IMR-90 (cell line): Measurements from ENCODE around the gene LTF. TPM values are rescaled to one million over a fixed set of nuclear protein-coding genes. Genes with fewer than 3 reads are reported as not detected.
"Not testable (repeated sequence)": the region's sequence is repeated elsewhere in the genome, so short reads cannot be mapped to it uniquely, and the experiment has no call there.

Source experiments
- ATAC-seq: fragments of 200-7000 bp; cut with Tn5 transposase; 2 replicates; pipeline ENCODE4 v1.9.1; 2020; ENCODE audit warnings: low read depth, mild to moderate bottlenecking, moderate library complexity
- BruUV-seq: library from RNA; stranded (reverse); fragments of 400-500 nt; replicated peaks from 2 replicates; lab custom pipeline; 2021; lab: Mats Ljungman, UMichigan
- CTCF ChIA-PET: fragments of 300-600 bp; formaldehyde crosslinking; extraction: SDS; loops from one replicate; lab custom pipeline; 2021; ENCODE audit warnings: antibody characterized with exemption; lab: Yijun Ruan, JAX
- POLR2A ChIA-PET: fragments of 300-600 bp; sonication (Branson Sonifier 250); formaldehyde crosslinking; loops from one replicate; lab custom pipeline; 2022; ENCODE audit warnings: antibody characterized with exemption; ENCODE audit not compliant: unreplicated experiment; lab: Charles Lee
- DNase-seq: peaks from one replicate; pipeline ENCODE4 v3.0.0; 2013
- H2AFZ ChIP-seq: replicated peaks from 2 replicates; pipeline ENCODE3; 2013; ENCODE audit warnings: low read length, mild to moderate bottlenecking; ENCODE audit not compliant: poor library complexity
- H2AK5ac ChIP-seq: 2 replicates; pipeline ENCODE4 v1.6.1; 2013; ENCODE audit warnings: low read depth, low read length, inconsistent platforms
- H2AK9ac ChIP-seq: replicated peaks from 2 replicates; pipeline ENCODE3; 2013; ENCODE audit warnings: mild to moderate bottlenecking, low read depth, low read length, moderate library complexity; ENCODE audit not compliant: poor library complexity
- H2BK120ac ChIP-seq: 2 replicates; pipeline ENCODE4 v1.6.1; 2013; ENCODE audit warnings: low read depth, low read length, inconsistent platforms
- H2BK15ac ChIP-seq: 3 replicates; pipeline ENCODE4 v1.6.1; 2013; ENCODE audit warnings: low read depth, low read length, inconsistent platforms
- H2BK20ac ChIP-seq: 2 replicates; pipeline ENCODE4 v1.6.1; 2013; ENCODE audit warnings: low read depth, mild to moderate bottlenecking, inconsistent platforms, low read length, moderate library complexity
- H2BK5ac ChIP-seq: 2 replicates; pipeline ENCODE4 v1.6.1; 2013; ENCODE audit warnings: mild to moderate bottlenecking, low read depth, low read length, inconsistent platforms; ENCODE audit not compliant: poor library complexity, severe bottlenecking
- H3K14ac ChIP-seq: replicated peaks from 2 replicates; pipeline ENCODE4 v1.6.1; 2013; ENCODE audit warnings: low read depth, low read length, inconsistent platforms
- H3K18ac ChIP-seq: 2 replicates; pipeline ENCODE4 v1.6.1; 2013; ENCODE audit warnings: low read depth, low read length, control low read depth
- H3K23ac ChIP-seq: 2 replicates; pipeline ENCODE4 v1.6.1; 2013; ENCODE audit warnings: low read depth, low read length, inconsistent platforms
- H3K27ac ChIP-seq: 2 replicates; pipeline ENCODE4 v1.5.1; 2013; ENCODE audit warnings: mild to moderate bottlenecking, control low read depth, low read length; ENCODE audit not compliant: insufficient read depth
- H3K27me3 ChIP-seq: 2 replicates; pipeline ENCODE4 v1.6.1; 2013; ENCODE audit warnings: low read length; ENCODE audit not compliant: control insufficient read depth, insufficient read depth
- H3K36me3 ChIP-seq: 2 replicates; pipeline ENCODE4 v1.6.1; 2013; ENCODE audit warnings: low read length, mixed read lengths; ENCODE audit not compliant: control insufficient read depth, insufficient read depth
- H3K4ac ChIP-seq: 2 replicates; pipeline ENCODE4 v1.6.1; 2013; ENCODE audit warnings: low read depth, low read length, inconsistent platforms
- H3K4me1 ChIP-seq: 2 replicates; pipeline ENCODE4 v1.6.1; 2013; ENCODE audit warnings: low read length, mixed read lengths; ENCODE audit not compliant: control insufficient read depth, insufficient read depth
- H3K4me2 ChIP-seq: 2 replicates; pipeline ENCODE4 v1.6.1; 2013; ENCODE audit warnings: low read depth, mild to moderate bottlenecking, control low read depth, low read length, moderate library complexity
- H3K4me3 ChIP-seq: 2 replicates; pipeline ENCODE4 v1.5.1; 2013; ENCODE audit warnings: low read depth, mild to moderate bottlenecking, control low read depth, low read length, moderate library complexity; ENCODE audit not compliant: insufficient read depth
- H3K56ac ChIP-seq: 2 replicates; pipeline ENCODE4 v1.6.1; 2013; ENCODE audit warnings: low read length, inconsistent platforms; ENCODE audit not compliant: insufficient read depth; ENCODE audit errors: extremely low read depth
- H3K79me1 ChIP-seq, 2 experiments: 2 replicates each; pipeline ENCODE4 v1.6.1; 2013; ENCODE audit warnings: low read length in 2 of 2, inconsistent platforms in 1 of 2, low read depth in 1 of 2
- H3K9ac ChIP-seq: 2 replicates; pipeline ENCODE4 v1.6.1; 2013; ENCODE audit warnings: low read depth, low read length, control low read depth
- H3K9me1 ChIP-seq: 2 replicates; pipeline ENCODE4 v1.6.1; 2013; ENCODE audit warnings: low read length, inconsistent platforms; ENCODE audit not compliant: insufficient read depth
- H3K9me3 ChIP-seq: 2 replicates; pipeline ENCODE4 v1.6.1; 2013; ENCODE audit warnings: low read length; ENCODE audit not compliant: control insufficient read depth, insufficient read depth
- H4K20me1 ChIP-seq: 2 replicates; pipeline ENCODE4 v1.6.1; 2013; ENCODE audit warnings: low read length, inconsistent platforms; ENCODE audit not compliant: insufficient read depth
- H4K5ac ChIP-seq: 2 replicates; pipeline ENCODE4 v1.6.1; 2013; ENCODE audit warnings: mild to moderate bottlenecking, low read depth, low read length, control low read depth
- H4K8ac ChIP-seq, 2 experiments: 2 replicates each; pipeline ENCODE4 v1.6.1; 2013; ENCODE audit warnings: low read depth in 2 of 2, low read length in 2 of 2, control low read depth in 1 of 2, inconsistent platforms in 1 of 2
- H4K91ac ChIP-seq: 2 replicates; pipeline ENCODE4 v1.6.1; 2013; ENCODE audit warnings: low read depth, low read length, inconsistent platforms; ENCODE audit not compliant: insufficient read depth
- BHLHE40 ChIP-seq: fragments of 150-350 bp; IDR thresholded peaks from 2 replicates; pipeline ENCODE4 v1.6.1; 2016; ENCODE audit warnings: mild to moderate bottlenecking, low read depth, low read length
- CEBPB ChIP-seq: IDR thresholded peaks from 2 replicates; pipeline ENCODE4 v1.6.1; 2012; ENCODE audit warnings: low read depth, low read length, improper control_type of control experiment
- CHD1 ChIP-seq: IDR thresholded peaks from 2 replicates; pipeline ENCODE4 v1.6.1; 2012; ENCODE audit warnings: low read depth, low read length, improper control_type of control experiment
- ELK1 ChIP-seq: fragments of 150-350 bp; IDR thresholded peaks from 2 replicates; pipeline ENCODE4 v1.6.1; 2016; ENCODE audit warnings: low read depth, mild to moderate bottlenecking, low read length, moderate library complexity, borderline replicate concordance
- FOS ChIP-seq: fragments of 150-350 bp; IDR thresholded peaks from 2 replicates; pipeline ENCODE4 v1.6.1; 2016; ENCODE audit warnings: low read depth, low read length
- MAFK ChIP-seq: IDR thresholded peaks from 2 replicates; pipeline ENCODE4 v1.6.1; 2012; ENCODE audit warnings: low read depth, low read length, improper control_type of control experiment
- MXI1 ChIP-seq: IDR thresholded peaks from 2 replicates; pipeline ENCODE4 v1.6.1; 2012; ENCODE audit warnings: low read depth, mild to moderate bottlenecking, low read length, moderate library complexity, borderline replicate concordance
- POLR2A ChIP-seq: IDR thresholded peaks from 2 replicates; pipeline ENCODE4 v1.6.1; 2012; ENCODE audit warnings: mild to moderate bottlenecking, low read depth, low read length
- RAD21 ChIP-seq: IDR thresholded peaks from 2 replicates; pipeline ENCODE4 v1.6.1; 2012; ENCODE audit warnings: low read length, improper control_type of control experiment
- RCOR1 ChIP-seq: IDR thresholded peaks from 2 replicates; pipeline ENCODE4 v1.6.1; 2012; ENCODE audit warnings: mild to moderate bottlenecking, low read length, improper control_type of control experiment; ENCODE audit not compliant: insufficient replicate concordance
- WGBS, 2 experiments: methylation state at CpG; one replicate each; pipeline versions ENCODE4 v1.1.5 to v1.1.7; 2013; ENCODE audit warnings: missing lambda C conversion rate in 2 of 2; ENCODE audit not compliant: insufficient read length in 1 of 2; ENCODE audit errors: extremely low coverage in 2 of 2; 5-methylcytosine and 5-hydroxymethylcytosine counted together
- dilution Hi-C: fragments of 300-500 bp; cut with HindIII; formaldehyde crosslinking; loops from one replicate; pipeline ENCODE4 v1.14.3; 2018; ENCODE audit warnings: low sequenced_read_pairs; ENCODE audit not compliant: unreplicated experiment
- in situ Hi-C: fragments of 300-500 bp; cut with MboI; formaldehyde crosslinking; loops from 3 replicates; pipeline ENCODE4 v1.14.3; 2019; ENCODE audit warnings: low sequenced_read_pairs, inconsistent platforms, mixed read lengths
- intact Hi-C: fragments of 100-400 bp; cut with micrococcal nuclease; formaldehyde crosslinking; loops from 2 replicates; pipeline ENCODE4 v1.10.0; 2022
- polyA plus RNA-seq, 3 experiments: library from polyadenylated mRNA; depleted of rRNA; stranded (reverse); fragments of >200 nt; gene quantifications; 2 replicates each; pipeline ENCODE4 v1.2.3, GENCODE V29; 2012; ENCODE audit warnings: low replicate concordance in 1 of 3
- total RNA-seq: library from RNA; depleted of rRNA; stranded (reverse); fragments of >200 nt; gene quantifications from 2 replicates; pipeline ENCODE4 v1.2.3, GENCODE V29; 2012

The LTF gene
- total and polyA plus RNA-seq, 2 of the 4 experiments (the other 2 are of a cell fraction) = not detected

GRCh38 chr3:46393011-46393410 lies 71.7 kb downstream of the LTF start:
- POLR2A ChIA-PET = no interaction called here
- Histone ChIP-seq H2BK5ac (no peak overlapping the region), H3K14ac (no peak overlapping the region), H3K36me3 (no peaks in the 10 kb centered on the region), H4K8ac (no peak overlapping the region), H3K9ac (no peak overlapping the region), H4K91ac (no peak overlapping the region), H3K79me1 (no peaks in the 10 kb centered on the region), H3K9me1 (no peaks in the 10 kb centered on the region), H2BK15ac (no peak overlapping the region), H4K20me1 (no peaks in the 10 kb centered on the region), H2BK20ac (no peak overlapping the region), H4K5ac (no peak overlapping the region), H3K23ac (no peak overlapping the region; the same call in 1 of the 2 replicates), H3K18ac (no peak overlapping the region), H2AK5ac (no peak overlapping the region), H3K4me1 (peaks cover 4% of the 10 kb centered on the region), H3K27me3 (peaks cover 11% of the 10 kb centered on the region), H3K4me2 (no peak overlapping the region), H3K56ac (no peak overlapping the region), H3K9me3 (peaks cover 2% of the 10 kb centered on the region; the same call in 1 of the 2 replicates), H2AK9ac (no peak overlapping the region), H2AFZ (no peak overlapping the region), H2BK120ac (no peak overlapping the region), H3K4me3 (no peak overlapping the region), H3K4ac (no peak overlapping the region), H3K27ac (no peak overlapping the region)
- CTCF ChIA-PET = no interaction called here
- dilution Hi-C loops (no loop called here), intact Hi-C loops (no loop called here), in situ Hi-C loops (no loop called here)
- no TSS peak for BruUV-seq
- no peak for TF ChIP-seq ELK1
- no peak for TF ChIP-seq CEBPB
- TF ChIP-seq CHD1 = no peak
- no peak for TF ChIP-seq RAD21
- no peak for TF ChIP-seq POLR2A
- no peak for TF ChIP-seq BHLHE40
- no peak for TF ChIP-seq RCOR1
- TF ChIP-seq MAFK = no peak
- no peak for TF ChIP-seq FOS
- TF ChIP-seq MXI1 = no peak
- ATAC-seq = no peak
- 33% methylated on average over 1 of the region's 2 CpGs; no CpG with 5 or more reads in 1 of the 2 experiments for WGBS, 2 experiments
- DNase-seq = no peak

DNA sequence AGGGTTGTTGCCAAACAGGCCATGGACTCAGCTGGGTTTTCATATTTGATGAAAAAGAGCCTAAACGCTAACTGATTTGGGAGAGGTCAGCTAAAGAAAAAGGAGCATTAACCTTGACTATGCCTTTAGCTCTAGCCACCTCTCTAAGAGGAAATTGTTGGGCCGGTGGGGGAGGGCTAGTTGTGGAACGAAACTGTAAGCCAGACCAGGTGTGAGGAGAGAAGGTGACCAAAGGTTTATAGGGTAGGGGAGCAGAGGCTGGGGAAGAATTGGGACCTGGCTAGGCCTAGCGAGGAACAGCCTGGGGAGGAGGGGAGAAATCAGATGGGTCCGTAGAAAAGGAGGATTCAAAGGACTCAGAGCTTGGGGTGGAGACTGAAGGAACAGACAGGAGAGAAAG lies 73.2 kb downstream of the LTF start:
- BruUV-seq, in situ Hi-C loops: not testable (repeated sequence)

More for the DNA sequence above, 73.2 kb downstream of the LTF start:
- H2BK5ac ChIP-seq, H4K5ac ChIP-seq, ATAC-seq, H2BK15ac ChIP-seq, H3K27ac ChIP-seq, H3K9me3 ChIP-seq, H2AK5ac ChIP-seq, intact Hi-C loops, H2BK120ac ChIP-seq, H4K20me1 ChIP-seq, H4K8ac ChIP-seq, dilution Hi-C loops, H3K56ac ChIP-seq, H3K4me1 ChIP-seq, H3K4me2 ChIP-seq, H3K4me3 ChIP-seq, H3K23ac ChIP-seq, H3K14ac ChIP-seq, H3K79me1 ChIP-seq, POLR2A ChIA-PET, H3K9ac ChIP-seq, H3K4ac ChIP-seq, H3K18ac ChIP-seq, H3K9me1 ChIP-seq, H2AFZ ChIP-seq, H4K91ac ChIP-seq, H3K36me3 ChIP-seq, DNase-seq, CTCF ChIA-PET, H2BK20ac ChIP-seq, H2AK9ac ChIP-seq: not testable (repeated sequence)
- 85% methylated on average over 4 of the region's 5 CpGs; no CpG with 5 or more reads in 1 of the 2 experiments for WGBS, 2 experiments
- peaks cover 11% of the 10 kb centered on the region for H3K27me3 ChIP-seq
